Heart right ventricle (tissue), 16 donors: Measurements from ENCODE around the gene SYNE3. TPM values are rescaled to one million over a fixed set of nuclear protein-coding genes. Genes with fewer than 3 reads are reported as not detected.
A peak's percentile ranks its signal among the peaks of the same experiment; 100 is the strongest.

Experiments used
- ATAC-seq, 8 donors: fragments of 200-7000 bp; cut with Tn5 transposase; one replicate each; pipeline ENCODE4 v1.9.1; 2020; ENCODE audit warnings: mild to moderate bottlenecking in 8 of 8, moderate library complexity in 8 of 8, moderate number of reproducible peaks in 1 of 8
- DNase-seq, 2 donors: peaks; one replicate each; pipeline ENCODE4 v3.0.0-alpha.2; 2020
- H3K27ac ChIP-seq, 10 donors: fragments of 200-600 bp; sonication (generic) in 2 of 10; one replicate each; pipeline versions ENCODE4 v1.5.0 to v1.8.0; 2020 to 2022; ENCODE audit warnings: mild to moderate bottlenecking in 3 of 10
- H3K27me3 ChIP-seq, 7 donors: fragments of 200-600 bp; one replicate each; pipeline ENCODE4 v1.8.0; 2021 to 2022; ENCODE audit warnings: mild to moderate bottlenecking in 2 of 7
- H3K36me3 ChIP-seq, 9 donors: fragments of 200-600 bp; sonication (generic) in 1 of 9; one replicate each; pipeline versions ENCODE4 v1.5.0 to v1.8.0; 2020 to 2022; ENCODE audit warnings: mild to moderate bottlenecking in 2 of 9
- H3K4me1 ChIP-seq, 9 donors: fragments of 200-600 bp; sonication (generic) in 1 of 9; one replicate each; pipeline versions ENCODE4 v1.5.0 to v1.8.0; 2020 to 2022; ENCODE audit warnings: mild to moderate bottlenecking in 4 of 9
- H3K4me3 ChIP-seq, 10 donors: fragments of 200-600 bp; sonication (generic) in 2 of 10; one replicate each; pipeline versions ENCODE4 v1.5.0 to v1.8.0; 2020 to 2022; ENCODE audit warnings: mild to moderate bottlenecking in 7 of 10, moderate library complexity in 2 of 10
- H3K9me3 ChIP-seq, 11 donors: fragments of 200-600 bp in 10 of 11; sonication (generic) in 2 of 11; one replicate each; pipeline versions ENCODE4 v1.5.0 to v1.8.0; 2013 to 2022; ENCODE audit warnings: mild to moderate bottlenecking in 2 of 11, control low read depth in 1 of 11, moderate library complexity in 1 of 11
- WGBS, 2 donors: extraction: QIAGEN DNeasy Blood & Tissue Kit; methylation state at CpG; one replicate each; pipeline ENCODE4 v1.1.7; 2013; ENCODE audit warnings: inconsistent platforms in 1 of 2; 5-methylcytosine and 5-hydroxymethylcytosine counted together
- intact Hi-C, 10 donors: fragments of 100-400 bp; cut with DNase I; formaldehyde crosslinking; loops; one replicate each; pipeline versions ENCODE4 v1.11.1 to v1.14.2; 2022
- polyA plus RNA-seq, 2 donors: library from polyadenylated mRNA; stranded (reverse); fragments of 200-250 nt; gene quantifications; one replicate each; pipeline ENCODE4 v1.2.3, GENCODE V29; 2013
- total RNA-seq, 10 donors: library from RNA; stranded (reverse); fragmentation: NEBNext Ultra II Directional in 3 of 10; extraction: Animal tissue kit (Norgen Biotek cat#: 25700) in 3 of 10; gene quantifications; one replicate each; pipeline versions ENCODE4 v1.2.1 to v1.2.4, GENCODE V29; 2021 to 2023
- TF ChIP-seq, protein P1 (sequence below), 9 donors: fragments of 200-600 bp; sonication (generic) in 2 of 9; IDR thresholded peaks; one replicate each; pipeline versions ENCODE4 v1.5.0 to v1.8.0; 2021 to 2022; ENCODE audit warnings: antibody characterized with exemption in 9 of 9, mild to moderate bottlenecking in 5 of 9, moderate library complexity in 1 of 9
- donor health status: Arrhythmogenic right ventricular cardiomyopathy.
- donor health status: ischemic (EF 13 %, LVEDD 7.1; RV severe dilation, severe dysfunction).
- donor health status: healthy with polysubstance abuse.
- donor health status: DM: no; HTN: yes; CAD: no.
- donor health status: DM: no; HTN: no; CAD: no.
- donor health status: ischemic (EF 25% LVEDD 6.9; RV normal size, moderate dysfunction).
- donor health status: ischemic (EF 25% LVEDD 5.7; RV mildly dilated, moderate dysfunction).
- donor health status: healthy.
- donor health status: DM: yes; HTN: yes; CAD: no.
- donor health status: Ischemic cardiomyopathy.
- donor health status: ischemic (EF 35%, LVEDD 5.7; RV mildly dilated, moderate dysfunction).
- donor health status: nonischemic (EF 11% LVEDD 7.7; RV severe dilation, severe dysfunction).
- donor health status: DM: yes; HTN: yes; CAD: no.
- donor health status: PGD.
- donor health status: ischemic (EF 29% LVEDD 5.4; RV normal size, mild dysfunction).
- donor health status: nonischemic (EF 23%, LVEDD 6.1; RV moderate dilation, normal function).

The SYNE3 gene
- total and polyA plus RNA-seq, 12 donors: 1.5 to 15.4 (median 8.8) TPM

DNA sequence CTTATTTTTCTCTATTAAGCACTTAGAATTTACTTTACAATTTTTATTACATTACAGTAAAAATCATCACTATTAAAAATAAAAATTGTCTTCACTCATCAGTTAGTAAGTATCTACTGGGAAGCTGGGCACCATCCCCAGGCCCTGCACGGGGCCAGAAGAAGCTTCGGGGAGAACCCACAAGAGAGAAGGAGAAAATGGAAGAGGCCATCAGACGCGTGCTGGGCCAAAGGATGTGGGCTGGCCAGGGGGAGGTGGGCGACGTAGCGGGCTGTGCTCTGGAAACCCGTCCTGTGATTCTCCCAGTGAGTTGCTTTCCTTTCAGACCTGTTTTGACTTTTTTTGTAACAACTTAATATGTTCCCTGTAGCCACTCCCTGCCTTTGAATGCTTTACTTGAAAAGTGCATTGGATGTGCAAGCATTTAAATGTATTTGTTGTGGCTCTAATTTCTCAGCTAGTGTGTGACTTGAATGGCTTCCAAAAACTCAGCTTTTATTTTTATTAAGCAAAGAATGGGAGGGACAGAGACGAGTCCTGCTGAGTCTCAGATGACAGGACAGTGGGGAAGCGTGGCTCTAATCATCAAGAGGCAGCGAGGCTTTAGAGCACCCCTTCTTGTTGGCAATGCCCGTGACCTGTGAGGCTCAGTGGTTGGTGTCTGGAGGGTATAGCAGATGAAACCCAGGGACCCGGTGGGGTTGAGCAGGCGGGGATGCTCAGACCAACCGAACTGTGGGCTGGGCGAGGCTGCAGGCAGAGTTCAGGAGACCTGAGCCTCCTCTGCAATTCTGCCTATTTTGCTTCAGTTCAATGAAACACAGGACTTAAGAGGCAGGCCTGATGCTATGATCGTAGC, 38.8 kb downstream of the SYNE3 start:
- Histone ChIP-seq H3K4me1 (peaks cover 3 to 60% (median 31%) of the 10 kb centered on the region in 9 donors), H3K9me3 (peaks cover 0 to 3% (median 0%) of the 10 kb centered on the region in 11 donors), H3K36me3 (peaks cover 0 to 33% (median 4%) of the 10 kb centered on the region in 9 donors), H3K4me3 (no peak overlapping the region), H3K27me3 (no peaks in the 10 kb centered on the region), H3K27ac (peak overlapping the region in 3 of 10 donors; percentile 23 to 54 (median 34))
- WGBS, 2 donors: 72 to 73% methylated on average over 17 of the region's 17 CpGs
- TF ChIP-seq, protein P1, sequence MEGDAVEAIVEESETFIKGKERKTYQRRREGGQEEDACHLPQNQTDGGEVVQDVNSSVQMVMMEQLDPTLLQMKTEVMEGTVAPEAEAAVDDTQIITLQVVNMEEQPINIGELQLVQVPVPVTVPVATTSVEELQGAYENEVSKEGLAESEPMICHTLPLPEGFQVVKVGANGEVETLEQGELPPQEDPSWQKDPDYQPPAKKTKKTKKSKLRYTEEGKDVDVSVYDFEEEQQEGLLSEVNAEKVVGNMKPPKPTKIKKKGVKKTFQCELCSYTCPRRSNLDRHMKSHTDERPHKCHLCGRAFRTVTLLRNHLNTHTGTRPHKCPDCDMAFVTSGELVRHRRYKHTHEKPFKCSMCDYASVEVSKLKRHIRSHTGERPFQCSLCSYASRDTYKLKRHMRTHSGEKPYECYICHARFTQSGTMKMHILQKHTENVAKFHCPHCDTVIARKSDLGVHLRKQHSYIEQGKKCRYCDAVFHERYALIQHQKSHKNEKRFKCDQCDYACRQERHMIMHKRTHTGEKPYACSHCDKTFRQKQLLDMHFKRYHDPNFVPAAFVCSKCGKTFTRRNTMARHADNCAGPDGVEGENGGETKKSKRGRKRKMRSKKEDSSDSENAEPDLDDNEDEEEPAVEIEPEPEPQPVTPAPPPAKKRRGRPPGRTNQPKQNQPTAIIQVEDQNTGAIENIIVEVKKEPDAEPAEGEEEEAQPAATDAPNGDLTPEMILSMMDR (IDR thresholded peaks at IDR 0.05): no peak
- intact Hi-C loops: no loop called here
- ATAC-seq: no peak
- no peak for DNase-seq

DNA sequence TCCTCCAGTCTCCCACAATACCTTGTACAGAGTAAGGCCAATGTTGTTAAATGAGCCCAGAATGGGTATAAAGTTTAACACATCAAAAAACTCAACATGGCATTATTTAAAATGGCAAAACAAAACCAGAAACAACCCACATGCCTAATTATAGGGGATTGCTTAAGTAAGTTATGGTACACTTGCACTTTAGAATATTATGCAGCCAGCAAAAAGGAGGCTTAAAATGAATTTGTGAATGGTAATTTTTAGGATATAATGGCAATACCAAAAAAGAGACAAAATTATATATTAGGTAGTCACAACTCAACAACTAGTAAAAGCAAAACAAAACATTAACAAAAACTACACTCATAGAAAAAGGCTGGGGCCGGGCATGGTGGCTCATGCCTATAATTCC, 39.7 kb downstream of the SYNE3 start:
- ATAC-seq (no peak), DNase-seq (no peak)
- peaks cover 5 to 61% (median 36%) of the 10 kb centered on the region in 9 donors for H3K4me1 ChIP-seq
- H3K27ac ChIP-seq: peak overlapping the region in 1 of 10 donors; percentile 54
- TF ChIP-seq, protein P1 (IDR thresholded peaks at IDR 0.05): no peak
- H3K4me3 ChIP-seq: no peak overlapping the region
- intact Hi-C loops: no loop called here
- peaks cover 0 to 42% (median 4%) of the 10 kb centered on the region in 9 donors for H3K36me3 ChIP-seq
- WGBS, 2 donors: 97 to 98% methylated on average over 1 of the region's 1 CpG
- H3K27me3 ChIP-seq: no peaks in the 10 kb centered on the region
- peaks cover 0 to 3% (median 0%) of the 10 kb centered on the region in 11 donors for H3K9me3 ChIP-seq

DNA sequence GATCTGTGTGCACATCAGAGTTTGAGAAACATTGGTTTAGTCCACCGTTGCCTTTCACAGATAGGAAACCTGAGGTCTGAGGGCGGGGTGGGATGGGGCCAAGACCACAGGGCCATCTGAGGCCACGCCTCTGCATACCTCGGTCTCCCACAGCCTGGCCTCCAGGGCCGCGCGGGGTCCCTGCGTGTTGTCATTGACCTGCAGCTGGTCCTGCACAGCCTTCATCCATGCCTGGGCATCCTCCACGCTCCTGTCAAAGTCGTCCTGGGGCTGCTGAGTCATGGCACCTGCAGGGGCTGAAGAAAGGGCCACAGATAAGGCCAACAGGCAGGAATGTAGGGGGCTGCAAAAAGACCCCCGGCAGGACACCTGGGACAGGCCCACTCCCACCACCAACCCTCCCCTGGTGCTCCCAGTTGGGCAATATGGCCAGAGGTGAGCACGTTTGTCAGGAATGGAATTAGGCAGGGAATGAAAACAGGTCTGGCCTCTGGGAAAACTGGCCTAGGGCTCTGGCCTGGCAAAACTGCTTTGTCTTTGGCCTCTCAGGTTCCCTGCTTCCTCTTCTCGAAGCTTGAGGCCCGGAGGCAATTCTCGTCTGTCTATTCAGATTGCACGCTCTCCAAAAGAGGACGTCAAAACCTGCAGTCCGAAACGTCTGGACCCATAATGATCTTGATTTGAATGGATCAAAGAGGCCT, 40.8 kb downstream of the SYNE3 start:
- 89 to 90% methylated on average over 19 of the region's 19 CpGs for WGBS, 2 donors
- DNase-seq (no peak), ATAC-seq (no peak)
- TF ChIP-seq, protein P1 (IDR thresholded peaks at IDR 0.05): no peak
- intact Hi-C loops: no loop called here
- H3K4me3 ChIP-seq: no peak overlapping the region
- H3K4me1 ChIP-seq: peaks cover 12 to 59% (median 40%) of the 10 kb centered on the region in 9 donors
- peaks cover 0 to 3% (median 0%) of the 10 kb centered on the region in 11 donors for H3K9me3 ChIP-seq
- no peak overlapping the region for H3K27ac ChIP-seq
- no peaks in the 10 kb centered on the region for H3K27me3 ChIP-seq
- H3K36me3 ChIP-seq: peaks cover 0 to 48% (median 4%) of the 10 kb centered on the region in 9 donors

DNA sequence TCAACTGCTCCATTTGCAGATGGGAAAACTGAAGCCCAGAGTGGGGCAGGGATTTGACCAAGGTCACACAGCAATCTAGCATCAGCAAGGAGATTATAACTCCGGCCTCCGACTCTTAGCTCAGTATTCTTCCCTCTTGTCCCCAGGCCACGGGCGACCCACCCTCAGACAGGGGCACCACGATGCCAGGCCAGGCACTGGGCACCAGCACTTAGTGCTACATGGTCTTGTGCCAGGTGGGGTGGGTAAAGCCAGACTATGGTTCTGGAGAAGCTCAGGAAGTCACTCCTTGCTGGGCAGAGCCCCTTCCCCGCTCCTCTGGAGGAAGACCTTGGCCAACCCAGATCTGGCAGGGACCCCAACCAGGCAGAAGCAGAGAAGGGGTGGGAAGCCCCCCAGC, 41.5 kb downstream of the SYNE3 start:
- Histone ChIP-seq H3K4me1 (peaks cover 12 to 53% (median 36%) of the 10 kb centered on the region in 9 donors), H3K27me3 (no peaks in the 10 kb centered on the region), H3K36me3 (peaks cover 0 to 55% (median 4%) of the 10 kb centered on the region in 9 donors), H3K27ac (no peak overlapping the region), H3K9me3 (peaks cover 0 to 3% (median 0%) of the 10 kb centered on the region in 11 donors), H3K4me3 (no peak overlapping the region)
- TF ChIP-seq, protein P1 (IDR thresholded peaks at IDR 0.05): no peak
- intact Hi-C loops: loop anchor here in 1 of 10 donors (5.0 kb wide), 1 partner anchor 42 kb away; the partner anchor contains the start of gene SYNE3
- DNase-seq (no peak), ATAC-seq (no peak)
- 96 to 98% methylated on average over 6 of the region's 6 CpGs for WGBS, 2 donors
